Measurements from ENCODE around the gene CES4A.
"Not testable (repeated sequence)": the region's sequence is repeated elsewhere in the genome, so short reads cannot be mapped to it uniquely, and the experiment has no call there.

Gene CES4A

DNA sequence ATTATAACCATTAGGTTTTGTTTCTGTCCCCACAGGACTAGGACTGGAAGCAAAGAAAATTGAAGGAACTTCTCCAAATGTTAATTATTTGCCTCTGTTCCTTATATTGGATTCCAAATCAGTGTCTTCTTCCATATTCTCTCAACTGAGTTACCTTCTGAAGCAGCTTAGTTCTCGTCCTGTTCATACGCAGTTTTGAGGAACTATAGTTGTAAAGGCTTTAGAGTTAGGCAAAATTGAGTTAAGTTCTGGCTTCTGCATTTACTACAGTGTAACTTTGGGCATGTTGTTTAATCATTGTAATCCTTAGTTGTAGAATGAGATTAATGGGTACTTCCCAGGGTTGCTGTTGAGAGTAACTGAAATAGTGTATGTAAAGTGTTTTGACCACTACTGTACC is 51.8 kb downstream of the CES4A start:
- H3K4me3 ChIP-seq (ENCODE audit: low read depth in 1 of 2, low read length in 2 of 2), result no peak overlapping the region
- no peak overlapping the region for H3K27ac ChIP-seq (ENCODE audit: low read depth, low read length)
- H3K36me3 ChIP-seq (ENCODE audit: insufficient read depth, low read length), result peaks cover 12% of the 10 kb centered on the region
- H3K9ac ChIP-seq (ENCODE audit: low read length), result no peak overlapping the region
- H3K9me3 ChIP-seq (ENCODE audit: low read length), result no peaks in the 10 kb centered on the region
- peaks cover 6% of the 10 kb centered on the region for H3K4me1 ChIP-seq (ENCODE audit: insufficient read depth, low read length)
- no peaks in the 10 kb centered on the region for H3K27me3 ChIP-seq (ENCODE audit: control insufficient read depth in 1 of 2, insufficient read depth in 2 of 2, low read length in 2 of 2)

DNA sequence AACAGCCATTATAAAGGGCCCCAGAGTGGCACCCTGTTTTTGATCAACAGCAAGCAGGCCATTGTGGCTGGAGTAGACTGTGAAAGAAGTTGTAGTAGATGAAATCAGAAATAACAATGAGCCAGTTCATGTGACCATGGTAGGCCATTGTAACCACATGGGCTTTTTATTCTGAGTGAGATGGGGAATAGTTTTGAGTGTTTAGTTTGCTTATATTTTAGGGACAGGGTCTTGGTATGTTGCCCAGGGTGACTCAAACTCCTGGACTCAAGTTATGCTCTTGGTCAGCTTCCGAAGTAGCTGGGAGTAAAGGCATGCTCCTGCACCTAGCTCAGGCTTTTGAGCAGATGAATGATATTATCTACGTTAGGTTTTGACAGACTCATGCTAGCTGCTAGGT is 52.5 kb downstream of the CES4A start:
- Histone ChIP-seq H3K9ac (ENCODE audit: low read length) (no peak overlapping the region), H3K27me3 (ENCODE audit: control insufficient read depth in 1 of 2, insufficient read depth in 2 of 2, low read length in 2 of 2) (no peaks in the 10 kb centered on the region), H3K4me3 (ENCODE audit: low read depth in 1 of 2, low read length in 2 of 2) (no peak overlapping the region), H3K36me3 (ENCODE audit: insufficient read depth, low read length) (peaks cover 12% of the 10 kb centered on the region), H3K9me3 (ENCODE audit: low read length) (no peaks in the 10 kb centered on the region), H3K27ac (ENCODE audit: low read depth, low read length) (no peak overlapping the region), H3K4me1 (ENCODE audit: insufficient read depth, low read length) (peaks cover 6% of the 10 kb centered on the region)

DNA sequence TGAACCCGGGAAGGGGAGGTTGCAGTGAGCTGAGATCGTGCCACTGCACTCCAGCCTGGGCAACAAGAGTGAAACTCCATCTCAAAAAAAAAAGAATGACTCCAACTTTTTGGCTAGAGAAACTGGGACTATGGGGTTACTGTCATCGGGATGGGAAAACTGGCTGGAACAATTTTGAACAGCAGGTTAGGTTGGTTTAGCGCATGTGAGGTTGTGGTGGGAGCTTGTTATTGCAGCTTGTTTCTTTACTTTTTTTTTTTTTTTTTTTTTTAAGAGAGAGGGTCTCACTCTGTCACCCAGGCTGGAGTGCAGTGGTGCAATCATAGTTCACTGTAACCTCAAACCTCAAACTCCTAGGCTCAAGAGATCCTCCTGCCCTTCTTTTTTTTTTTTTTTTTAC is 53.1 kb downstream of the CES4A start:
- not testable (repeated sequence) for H3K27ac ChIP-seq (ENCODE audit: low read depth, low read length); H3K4me1 ChIP-seq (ENCODE audit: insufficient read depth, low read length); H3K9ac ChIP-seq (ENCODE audit: low read length); H3K9me3 ChIP-seq (ENCODE audit: low read length); H3K4me3 ChIP-seq (ENCODE audit: low read depth in 1 of 2, low read length in 2 of 2); H3K27me3 ChIP-seq (ENCODE audit: control insufficient read depth in 1 of 2, insufficient read depth in 2 of 2, low read length in 2 of 2)
- peaks cover 12% of the 10 kb centered on the region for H3K36me3 ChIP-seq (ENCODE audit: insufficient read depth, low read length)

DNA sequence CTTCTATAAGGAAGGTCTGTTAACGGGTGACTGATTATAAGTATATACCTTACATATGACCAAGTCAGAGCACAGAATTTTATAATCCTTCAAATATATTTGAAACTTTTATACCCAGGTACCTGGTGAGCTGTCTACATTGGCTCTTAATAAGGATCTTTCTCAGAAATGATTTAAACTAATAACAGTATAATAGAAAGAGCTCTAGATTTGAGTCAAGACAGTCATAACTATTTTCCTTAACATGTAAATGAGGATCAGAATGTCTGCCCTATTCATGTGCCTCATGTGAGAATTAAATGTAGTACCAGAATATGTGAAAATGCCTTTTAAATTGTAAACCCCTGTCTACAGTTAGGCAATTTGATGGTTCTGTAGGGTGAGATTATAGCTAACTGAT is 55.0 kb downstream of the CES4A start:
- H3K36me3 ChIP-seq (ENCODE audit: insufficient read depth, low read length), result peaks cover 7% of the 10 kb centered on the region
- H3K4me3 ChIP-seq (ENCODE audit: low read depth in 1 of 2, low read length in 2 of 2), result no peak overlapping the region
- H3K9ac ChIP-seq (ENCODE audit: low read length), result no peak overlapping the region
- H3K27me3 ChIP-seq (ENCODE audit: control insufficient read depth in 1 of 2, insufficient read depth in 2 of 2, low read length in 2 of 2), result no peaks in the 10 kb centered on the region
- H3K9me3 ChIP-seq (ENCODE audit: low read length), result no peaks in the 10 kb centered on the region
- H3K4me1 ChIP-seq (ENCODE audit: insufficient read depth, low read length), result no peaks in the 10 kb centered on the region
- H3K27ac ChIP-seq (ENCODE audit: low read depth, low read length), result no peak overlapping the region

DNA sequence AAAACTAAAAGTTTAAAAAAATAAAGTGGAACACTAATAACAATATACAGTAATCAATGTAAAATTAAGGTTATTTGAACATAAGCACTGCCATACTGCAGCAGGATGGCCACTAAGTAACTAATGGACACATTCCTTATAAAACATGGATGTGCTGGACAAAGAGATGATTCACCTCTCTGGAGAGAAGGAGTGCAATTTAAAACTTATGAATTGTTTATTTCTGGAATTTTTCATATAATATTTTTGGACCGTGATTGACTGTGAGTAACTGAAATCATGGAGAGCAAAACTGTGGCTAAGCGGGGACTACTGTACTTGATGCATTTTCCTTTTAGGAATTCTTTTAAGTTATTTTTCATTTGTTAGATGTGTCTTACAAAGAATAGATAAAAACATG is 62.4 kb downstream of the CES4A start:
- Histone ChIP-seq H3K27ac (ENCODE audit: low read depth, low read length) (no peak overlapping the region), H3K9me3 (ENCODE audit: low read length) (no peaks in the 10 kb centered on the region), H3K27me3 (ENCODE audit: control insufficient read depth in 1 of 2, insufficient read depth in 2 of 2, low read length in 2 of 2) (no peaks in the 10 kb centered on the region), H3K9ac (ENCODE audit: low read length) (no peak overlapping the region), H3K4me1 (ENCODE audit: insufficient read depth, low read length) (no peaks in the 10 kb centered on the region), H3K4me3 (ENCODE audit: low read depth in 1 of 2, low read length in 2 of 2) (no peak overlapping the region), H3K36me3 (ENCODE audit: insufficient read depth, low read length) (no peaks in the 10 kb centered on the region)

DNA sequence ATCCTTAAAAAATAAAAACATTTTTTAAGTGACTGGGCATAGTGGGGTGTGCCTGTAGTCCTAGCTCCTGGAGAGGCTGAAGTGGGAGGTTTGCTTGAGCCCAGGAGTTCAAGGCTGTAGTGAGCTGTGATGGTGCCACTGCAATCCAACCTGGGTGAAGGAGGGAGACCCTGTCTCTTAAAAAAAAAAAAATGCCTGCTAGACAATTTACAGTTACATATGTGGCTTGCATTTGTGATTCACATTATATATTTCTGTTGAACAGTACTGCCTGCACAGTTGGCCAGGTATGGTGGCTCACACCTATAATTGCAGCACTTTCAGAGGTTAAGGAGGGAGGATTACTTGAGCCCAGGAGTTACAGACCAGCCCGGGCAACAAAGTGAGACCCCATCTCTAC is 64.0 kb downstream of the CES4A start:
- Histone ChIP-seq H3K9me3 (ENCODE audit: low read length) (no peaks in the 10 kb centered on the region), H3K4me3 (ENCODE audit: low read depth in 1 of 2, low read length in 2 of 2) (no peak overlapping the region), H3K9ac (ENCODE audit: low read length) (no peak overlapping the region), H3K36me3 (ENCODE audit: insufficient read depth, low read length) (no peaks in the 10 kb centered on the region), H3K4me1 (ENCODE audit: insufficient read depth, low read length) (no peaks in the 10 kb centered on the region), H3K27ac (ENCODE audit: low read depth, low read length) (no peak overlapping the region), H3K27me3 (ENCODE audit: control insufficient read depth in 1 of 2, insufficient read depth in 2 of 2, low read length in 2 of 2) (no peaks in the 10 kb centered on the region)

DNA sequence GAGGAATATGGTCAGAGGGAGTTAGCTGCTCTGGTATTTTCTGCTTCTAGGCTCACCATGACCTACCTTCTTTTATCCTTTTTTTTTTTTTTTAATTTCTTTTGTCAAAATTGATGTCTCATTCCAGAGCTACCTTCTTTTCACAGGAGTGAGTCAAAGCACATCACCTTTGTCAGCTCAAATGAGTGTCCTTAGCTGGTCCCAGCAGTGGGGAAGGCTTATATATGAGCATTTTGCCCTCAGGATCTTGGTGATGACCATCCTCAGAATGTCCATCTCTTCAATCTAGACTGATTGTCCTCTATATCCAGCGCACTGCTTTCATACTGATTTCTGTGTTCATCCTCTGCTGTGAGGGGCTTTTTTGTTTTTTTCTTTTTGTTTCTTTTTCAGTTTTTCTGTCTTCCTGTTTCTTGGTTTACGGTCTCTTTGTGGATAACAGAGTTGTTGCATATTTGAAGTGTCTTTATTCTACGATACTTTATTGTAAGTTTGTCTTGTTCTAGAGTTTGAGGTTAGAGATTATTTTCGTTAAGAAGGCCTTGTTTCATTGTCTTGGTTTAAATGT is 65.5 kb downstream of the CES4A start:
- H3K27ac ChIP-seq (ENCODE audit: low read depth, low read length), result no peak overlapping the region
- H3K4me3 ChIP-seq (ENCODE audit: low read depth in 1 of 2, low read length in 2 of 2), result no peak overlapping the region
- H3K9ac ChIP-seq (ENCODE audit: low read length), result no peak overlapping the region
- no peaks in the 10 kb centered on the region for H3K27me3 ChIP-seq (ENCODE audit: control insufficient read depth in 1 of 2, insufficient read depth in 2 of 2, low read length in 2 of 2)
- no peaks in the 10 kb centered on the region for H3K4me1 ChIP-seq (ENCODE audit: insufficient read depth, low read length)
- no peaks in the 10 kb centered on the region for H3K9me3 ChIP-seq (ENCODE audit: low read length)
- H3K36me3 ChIP-seq (ENCODE audit: insufficient read depth, low read length), result no peaks in the 10 kb centered on the region

DNA sequence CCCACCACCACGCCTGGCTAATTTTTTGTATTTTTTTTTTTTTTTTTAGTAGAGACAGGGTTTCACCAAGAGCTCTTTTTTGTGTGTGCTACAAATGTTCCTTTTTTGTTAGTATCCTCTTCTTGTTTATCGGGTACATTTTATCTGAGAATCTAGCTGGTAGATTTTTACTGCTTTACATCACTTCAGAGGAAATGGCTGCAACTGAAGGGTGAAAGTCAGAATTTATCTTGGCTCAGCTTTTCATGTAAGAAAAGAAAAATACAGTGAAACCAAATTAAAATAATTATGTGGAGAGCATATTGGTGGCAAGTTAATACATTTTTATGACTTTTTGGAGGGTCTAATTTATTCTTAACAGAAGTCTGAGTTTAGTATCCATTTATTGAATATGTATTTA is 66.5 kb downstream of the CES4A start:
- no peaks in the 10 kb centered on the region for H3K4me1 ChIP-seq (ENCODE audit: insufficient read depth, low read length)
- no peaks in the 10 kb centered on the region for H3K9me3 ChIP-seq (ENCODE audit: low read length)
- no peaks in the 10 kb centered on the region for H3K36me3 ChIP-seq (ENCODE audit: insufficient read depth, low read length)
- no peak overlapping the region for H3K4me3 ChIP-seq (ENCODE audit: low read depth in 1 of 2, low read length in 2 of 2)
- no peak overlapping the region for H3K27ac ChIP-seq (ENCODE audit: low read depth, low read length)
- no peaks in the 10 kb centered on the region for H3K27me3 ChIP-seq (ENCODE audit: control insufficient read depth in 1 of 2, insufficient read depth in 2 of 2, low read length in 2 of 2)
- H3K9ac ChIP-seq (ENCODE audit: low read length), result no peak overlapping the region

DNA sequence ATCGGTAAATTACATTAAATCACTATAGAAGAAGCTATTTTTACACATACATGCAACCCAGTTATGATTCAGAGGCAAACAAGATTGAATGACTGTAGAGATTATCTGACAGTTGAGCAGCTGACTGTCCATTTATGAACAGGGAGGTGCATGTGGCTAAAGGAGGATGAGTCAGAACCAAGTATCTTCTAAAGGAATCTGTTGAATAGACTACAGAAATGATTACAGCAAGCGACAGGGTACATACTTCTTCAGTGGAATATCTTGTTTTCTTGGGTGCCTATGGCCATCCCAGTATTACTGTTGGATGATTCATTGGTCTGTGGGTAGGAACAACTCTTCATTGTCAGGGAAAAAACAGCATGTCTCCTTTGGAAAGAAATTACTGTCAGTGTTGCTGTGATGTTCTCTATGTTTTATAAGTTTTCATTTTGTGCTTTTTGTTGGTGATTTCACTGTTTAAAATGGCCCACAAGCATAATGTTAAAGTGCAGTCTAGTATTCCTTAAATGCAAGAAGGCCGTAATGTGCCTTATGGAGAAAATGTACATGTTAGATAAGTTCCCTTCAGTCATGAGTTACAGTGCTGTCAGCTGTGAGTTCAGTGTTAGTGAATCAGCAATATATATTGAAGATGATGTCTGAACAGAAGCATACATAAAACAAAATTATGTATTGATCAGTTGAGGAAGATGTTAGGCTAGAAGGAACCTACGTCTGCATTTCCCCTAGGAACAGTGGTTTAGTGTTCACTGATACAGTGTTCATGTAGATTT is 67.5 kb downstream of the CES4A start:
- Histone ChIP-seq H3K4me1 (ENCODE audit: insufficient read depth, low read length) (no peaks in the 10 kb centered on the region), H3K27ac (ENCODE audit: low read depth, low read length) (no peak overlapping the region), H3K9me3 (ENCODE audit: low read length) (no peaks in the 10 kb centered on the region), H3K36me3 (ENCODE audit: insufficient read depth, low read length) (no peaks in the 10 kb centered on the region), H3K27me3 (ENCODE audit: control insufficient read depth in 1 of 2, insufficient read depth in 2 of 2, low read length in 2 of 2) (no peaks in the 10 kb centered on the region), H3K4me3 (ENCODE audit: low read depth in 1 of 2, low read length in 2 of 2) (no peak overlapping the region), H3K9ac (ENCODE audit: low read length) (no peak overlapping the region)

Measured in muscle layer of colon (tissue), 2 donors.